SKM-1 treated with dmso at 0.1 percent for 144 hours (cell line): ENCODE measurements around the gene FAM78B.
A peak's percentile ranks its signal among the peaks of the same experiment; 100 is the strongest.

ENCODE experiments used
- DNase-seq: peaks from one replicate; lab custom pipeline; 2025; ENCODE audit not compliant: unreplicated experiment; lab: John Stamatoyannopoulos, UW

Gene FAM78B

DNA sequence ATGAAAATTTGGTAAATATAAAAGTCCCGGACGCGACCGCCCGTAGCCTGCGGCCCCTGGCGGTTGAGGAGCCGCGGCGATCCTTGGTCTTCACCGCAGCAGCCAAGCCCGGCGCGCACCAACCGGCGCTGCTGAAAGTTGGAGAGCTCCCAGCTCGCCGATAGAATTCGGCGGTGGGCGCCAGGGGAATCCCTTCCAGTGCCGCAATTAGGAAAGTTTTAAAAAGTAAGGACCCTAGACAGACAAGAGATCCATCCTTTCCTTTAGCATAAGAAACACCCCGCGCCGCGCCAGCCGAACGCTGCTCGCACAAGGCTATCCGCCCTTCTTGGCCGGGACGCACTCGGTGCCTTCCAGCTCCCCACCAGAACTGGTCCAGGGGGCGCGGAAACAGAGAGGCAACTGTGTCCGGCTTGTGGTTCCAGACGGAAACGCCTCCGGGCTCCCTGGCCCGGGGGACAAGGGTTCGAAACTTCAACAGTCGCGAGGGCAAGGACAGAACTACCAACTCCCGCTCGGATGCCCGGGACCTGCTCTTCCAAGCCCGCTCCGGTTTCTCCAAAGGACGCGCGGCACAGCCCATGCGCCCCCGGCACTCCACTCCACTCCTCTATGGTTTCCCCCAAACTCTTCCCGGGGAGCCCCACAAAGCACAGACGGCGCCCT is 1.7 kb downstream of the FAM78B start:
- no peak for DNase-seq

DNA sequence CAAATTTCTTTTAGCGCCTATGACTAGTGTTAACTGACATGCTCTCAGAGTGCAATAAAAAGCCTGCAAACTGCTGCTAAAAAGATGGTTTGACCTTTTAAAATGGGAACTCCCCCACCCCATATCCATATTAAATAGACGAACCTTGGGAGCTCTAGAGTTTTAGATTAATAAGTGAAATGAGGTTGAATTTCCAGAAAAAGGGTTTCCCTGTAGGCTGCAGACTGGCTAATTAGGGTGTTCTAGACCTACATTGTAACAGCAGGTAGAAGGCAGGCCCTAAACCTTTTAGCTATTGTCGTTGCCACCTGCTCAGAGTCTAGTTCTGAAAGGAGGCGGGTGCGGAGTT is 2.2 kb downstream of the FAM78B start:
- no peak for DNase-seq

DNA sequence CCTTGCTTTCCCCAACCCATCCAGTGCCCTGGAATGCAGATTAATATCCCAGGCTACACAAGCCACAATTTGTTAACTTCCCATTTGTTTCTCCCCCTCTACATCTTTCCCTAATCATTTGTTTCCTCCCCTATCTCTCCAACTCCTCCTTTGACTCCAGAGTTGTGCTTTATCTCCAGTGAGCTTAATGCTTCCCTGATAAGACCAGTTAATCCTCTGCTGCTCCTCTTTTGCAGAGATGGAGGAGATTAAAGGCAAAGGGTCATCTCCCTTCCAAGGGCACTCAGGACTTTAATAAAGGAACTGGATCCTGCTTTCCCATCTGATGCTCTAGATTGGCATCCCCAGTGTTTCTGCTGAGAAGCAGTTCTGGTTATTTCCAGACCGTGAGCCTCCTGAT is 7.1 kb downstream of the FAM78B start:
- no peak for DNase-seq

DNA sequence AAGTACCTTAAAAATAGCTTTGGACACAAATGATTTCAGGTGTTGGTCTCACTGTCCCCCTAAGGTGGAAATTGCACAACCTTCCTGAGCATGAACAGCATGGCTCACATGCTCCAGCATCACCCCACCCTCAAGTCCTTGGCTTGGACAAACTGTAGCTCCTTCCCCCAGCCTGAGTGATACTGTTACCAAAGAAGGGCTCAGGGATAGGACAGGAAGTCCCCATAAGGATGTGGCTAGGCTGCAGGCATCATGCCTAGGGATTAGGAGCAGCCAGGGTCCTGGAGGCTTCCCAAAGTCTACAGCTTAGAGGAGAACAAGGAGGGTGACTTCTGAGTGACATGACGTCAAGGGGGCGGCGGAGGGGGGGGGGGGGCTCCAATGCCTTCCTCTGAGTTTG is 10.1 kb downstream of the FAM78B start:
- DNase-seq: no peak

DNA sequence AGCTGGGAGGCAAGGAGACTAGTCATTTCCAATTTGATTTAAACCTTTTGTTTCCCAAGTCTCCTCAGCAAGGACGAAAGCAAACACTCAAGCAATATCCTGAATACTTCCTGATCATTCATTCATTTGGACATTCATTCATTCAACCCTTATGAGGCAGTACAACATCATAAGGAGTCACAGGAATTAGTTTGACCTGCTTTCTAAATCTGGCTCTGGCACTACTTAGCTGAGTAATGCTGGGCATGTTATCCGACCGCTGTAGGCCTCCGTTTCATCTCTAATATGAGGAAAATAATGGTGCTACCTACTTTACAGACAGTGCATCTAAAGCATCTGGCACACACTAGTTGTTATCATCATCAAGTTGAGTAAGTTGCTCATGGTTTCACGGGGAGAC is 11.7 kb downstream of the FAM78B start:
- DNase-seq: no peak

DNA sequence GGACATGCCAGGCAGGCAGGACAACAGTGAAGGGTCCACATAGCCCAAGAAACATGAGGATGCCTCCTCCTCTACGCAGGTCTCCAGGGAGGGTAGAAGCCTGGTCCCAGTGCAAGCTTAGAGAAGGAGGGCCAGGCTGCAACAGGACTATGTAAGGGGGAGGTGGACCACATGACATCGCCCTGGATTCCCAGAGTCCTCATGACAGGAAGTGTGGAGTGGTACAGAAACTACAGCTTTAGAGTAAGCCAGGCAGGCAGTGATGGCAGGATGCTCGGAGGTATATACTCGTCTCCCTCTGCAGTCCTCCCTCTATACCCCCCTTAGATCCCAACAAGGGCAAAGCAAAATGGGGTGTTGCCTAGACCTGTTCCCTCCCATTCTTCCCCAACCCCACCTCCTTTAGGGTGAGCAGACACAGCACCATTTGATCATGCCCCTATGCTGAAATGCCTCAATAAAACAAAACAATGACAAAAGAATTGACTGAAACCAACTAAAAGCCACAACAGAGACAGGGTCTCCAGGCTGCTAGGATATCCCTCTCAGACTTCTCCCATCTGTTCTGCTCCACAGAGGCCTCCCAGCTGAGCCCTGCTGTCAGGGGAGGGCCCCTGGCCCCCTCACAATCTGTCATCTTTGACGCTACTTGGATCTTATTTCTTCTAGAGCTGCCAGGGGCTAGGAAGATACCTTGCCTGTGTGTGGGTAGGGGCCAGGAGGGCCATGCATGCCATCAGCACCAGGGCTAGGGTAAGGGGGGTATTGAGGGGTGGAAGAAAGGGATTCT is 13.1 kb downstream of the FAM78B start:
- no peak for DNase-seq

DNA sequence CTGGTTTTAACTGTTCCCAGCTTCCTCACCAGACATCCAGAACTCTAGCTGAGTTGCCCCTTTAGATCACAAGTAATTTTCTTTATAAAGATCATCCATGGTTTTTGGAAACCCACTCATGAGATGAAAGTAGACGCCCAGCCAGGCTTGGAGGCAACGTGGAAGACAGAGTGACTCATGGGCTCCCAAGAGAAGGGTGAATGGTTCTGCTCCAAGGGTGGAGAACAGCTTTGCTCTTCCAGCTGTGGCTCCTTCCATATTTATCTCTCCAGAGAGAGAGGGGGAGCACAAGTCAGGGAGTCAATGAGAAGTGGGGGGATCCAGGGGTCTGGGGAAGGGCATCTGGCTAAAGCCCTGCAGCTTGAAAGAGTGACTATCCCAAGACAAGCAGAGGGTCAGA is 13.8 kb downstream of the FAM78B start:
- no peak for DNase-seq

DNA sequence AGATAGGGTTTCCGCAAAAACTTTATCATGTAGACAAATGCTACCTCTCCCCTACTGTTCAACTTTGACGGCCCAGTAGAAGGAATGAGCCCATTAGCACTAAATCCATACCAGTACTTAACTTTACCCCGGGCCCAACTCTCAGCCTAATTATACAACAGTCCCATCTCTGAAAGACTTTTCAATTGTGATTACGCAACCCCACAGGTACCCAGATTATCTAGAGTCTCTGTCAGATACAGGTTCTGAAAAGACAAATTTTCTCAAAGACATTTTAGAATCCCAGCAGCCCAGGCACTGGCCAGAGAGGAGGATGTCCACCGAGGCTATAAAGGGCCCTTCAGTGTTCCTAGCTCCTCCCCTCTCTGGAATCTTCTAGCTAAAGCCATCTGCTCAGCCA is 15.0 kb downstream of the FAM78B start:
- no peak for DNase-seq

DNA sequence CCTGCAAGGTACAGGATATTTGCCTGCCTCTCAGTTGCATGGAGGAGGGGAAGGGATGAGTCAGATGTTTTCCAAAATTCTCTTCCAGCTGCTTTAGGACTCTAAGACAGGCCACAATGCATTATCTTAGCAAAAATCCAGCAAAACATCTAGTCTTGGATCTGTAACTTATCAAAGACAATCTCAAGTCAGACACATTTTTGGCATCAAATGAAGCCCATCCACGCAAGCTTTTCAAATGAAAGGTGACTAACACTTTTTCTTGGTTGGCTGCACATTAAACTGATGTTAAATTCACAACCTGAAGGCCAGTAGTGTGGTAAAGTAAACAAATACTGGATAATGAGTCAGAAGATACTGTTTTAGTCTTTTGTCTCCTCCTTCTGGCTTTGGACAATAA is 21.3 kb downstream of the FAM78B start:
- no peak for DNase-seq

DNA sequence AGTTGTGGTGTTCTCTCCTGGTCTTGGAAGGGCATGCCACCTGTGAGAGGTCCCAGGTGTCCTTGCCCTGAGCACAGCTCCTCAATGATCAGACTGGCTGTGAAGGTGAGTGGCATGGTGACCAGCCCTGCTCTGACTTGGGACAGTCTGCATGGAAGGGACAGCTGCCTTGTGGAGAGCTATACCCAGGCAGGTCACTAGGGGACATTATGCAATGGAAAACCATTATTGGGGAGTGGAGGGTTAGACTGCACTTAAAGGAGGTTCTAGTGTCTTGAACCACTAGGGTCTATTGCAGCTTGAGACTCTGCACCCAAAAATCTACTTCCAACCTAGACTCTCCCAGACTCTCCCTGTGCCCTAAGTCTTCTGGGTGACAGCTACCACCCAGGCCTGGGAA is 24.8 kb downstream of the FAM78B start:
- no peak for DNase-seq

DNA sequence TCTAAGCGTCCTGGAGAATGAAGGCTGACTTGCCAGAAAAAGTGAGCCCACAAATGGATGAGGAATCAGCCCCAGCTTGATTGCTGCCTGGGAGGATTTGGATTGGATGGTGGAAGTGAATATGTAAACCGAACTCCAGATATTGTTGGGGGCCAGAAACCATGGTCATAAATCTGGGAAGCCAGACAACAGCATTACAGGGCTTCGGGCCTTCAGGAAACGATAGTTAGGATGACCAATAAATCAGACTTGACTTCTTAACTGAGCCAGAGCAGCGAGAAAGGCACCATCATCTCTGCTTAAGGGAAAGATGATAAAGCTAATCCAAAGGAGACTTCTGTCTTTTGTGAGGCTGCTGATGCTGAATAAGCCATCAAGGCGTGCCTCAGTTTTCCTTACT is 26.6 kb downstream of the FAM78B start:
- DNase-seq: no peak

DNA sequence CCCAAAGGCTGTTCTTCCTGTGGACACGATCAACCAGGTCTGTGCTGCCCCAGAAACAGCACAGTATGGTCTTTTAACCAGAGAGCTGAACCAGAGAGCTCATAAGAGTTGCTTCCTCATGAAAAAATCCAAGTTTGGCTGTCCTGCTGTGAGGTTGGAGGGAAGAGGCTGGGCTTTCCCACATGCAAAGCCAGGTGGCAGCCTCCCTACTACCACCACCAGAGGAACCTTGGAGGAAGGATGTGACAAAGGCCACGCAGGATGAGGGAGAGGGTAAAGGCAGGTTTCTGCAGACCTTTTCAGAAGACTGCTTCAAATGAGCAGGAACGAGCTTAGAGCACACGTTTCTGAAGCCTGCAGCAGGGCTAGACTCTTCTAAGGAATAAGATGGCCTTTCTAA is 27.1 kb downstream of the FAM78B start:
- no peak for DNase-seq

DNA sequence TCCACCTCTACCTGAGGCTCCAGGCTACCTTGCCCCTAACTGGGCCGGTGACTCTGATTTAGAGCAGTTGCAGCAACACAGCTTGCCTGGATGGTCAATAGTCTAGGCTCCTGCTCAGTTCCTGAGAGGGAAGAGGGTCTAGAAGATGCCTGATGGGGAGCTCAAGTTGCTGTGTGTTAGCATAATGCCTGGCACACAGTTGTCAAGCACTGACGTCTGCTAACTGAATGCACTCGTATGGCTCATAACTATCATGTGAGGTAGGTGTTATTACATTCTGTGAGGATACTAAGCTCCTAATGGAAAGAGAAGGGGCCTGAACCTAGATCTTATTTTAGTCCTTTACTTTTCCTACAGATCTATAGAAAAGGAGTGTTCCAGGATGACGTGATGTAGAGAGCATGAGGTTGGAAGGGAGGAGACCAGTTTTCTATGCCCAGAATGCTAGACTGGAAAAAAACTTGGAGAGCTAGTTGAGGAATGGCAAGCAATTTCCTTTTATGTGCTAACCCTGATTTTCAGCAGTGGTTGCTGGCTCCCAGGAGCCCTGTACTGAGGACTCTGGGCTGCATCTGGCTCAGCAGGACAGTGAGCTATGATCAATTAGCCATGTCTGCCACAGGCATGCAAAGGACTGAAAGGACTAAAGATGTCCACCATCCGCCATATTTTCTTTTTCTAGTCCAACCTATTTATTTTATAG is 30.0 kb downstream of the FAM78B start:
- no peak for DNase-seq

DNA sequence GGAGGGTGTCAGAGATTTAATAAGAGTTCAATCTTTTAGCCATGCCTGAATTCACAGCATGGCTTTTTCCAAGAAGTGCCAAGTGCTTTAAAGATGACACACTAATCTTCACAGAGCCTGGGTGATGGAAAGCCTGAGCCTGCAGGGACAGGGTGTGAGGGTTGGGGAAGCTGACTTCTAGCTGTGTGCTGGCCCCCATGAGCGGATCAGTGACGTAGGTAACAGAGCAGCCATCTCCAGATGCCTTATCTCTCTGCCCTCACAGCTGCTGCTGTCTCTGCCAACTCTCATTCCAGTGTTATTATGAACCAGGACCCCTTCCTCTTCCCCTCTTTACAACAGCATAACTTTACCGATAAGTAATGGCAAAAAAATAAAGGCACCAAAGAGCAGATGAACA is 30.6 kb downstream of the FAM78B start:
- no peak for DNase-seq

DNA sequence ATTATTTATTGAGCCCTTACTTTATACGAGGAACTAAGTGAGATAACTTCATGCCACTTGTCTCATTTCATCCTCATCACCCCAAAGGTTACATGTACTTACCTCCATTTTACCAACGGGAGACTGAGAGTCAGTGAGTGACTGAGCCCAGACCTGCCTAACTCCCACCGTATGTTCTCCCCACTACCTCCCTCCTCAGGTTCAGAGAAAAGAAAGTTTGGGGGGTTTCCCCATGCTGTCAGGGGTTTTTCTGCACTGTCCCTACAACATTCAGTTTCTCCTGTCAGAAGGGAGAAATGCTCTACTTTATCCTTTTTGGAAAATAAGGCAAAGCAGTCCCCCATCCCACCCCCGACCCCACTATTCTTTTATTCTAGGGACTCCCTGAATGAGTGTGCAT is 32.9 kb downstream of the FAM78B start:
- DNase-seq: no peak

DNA sequence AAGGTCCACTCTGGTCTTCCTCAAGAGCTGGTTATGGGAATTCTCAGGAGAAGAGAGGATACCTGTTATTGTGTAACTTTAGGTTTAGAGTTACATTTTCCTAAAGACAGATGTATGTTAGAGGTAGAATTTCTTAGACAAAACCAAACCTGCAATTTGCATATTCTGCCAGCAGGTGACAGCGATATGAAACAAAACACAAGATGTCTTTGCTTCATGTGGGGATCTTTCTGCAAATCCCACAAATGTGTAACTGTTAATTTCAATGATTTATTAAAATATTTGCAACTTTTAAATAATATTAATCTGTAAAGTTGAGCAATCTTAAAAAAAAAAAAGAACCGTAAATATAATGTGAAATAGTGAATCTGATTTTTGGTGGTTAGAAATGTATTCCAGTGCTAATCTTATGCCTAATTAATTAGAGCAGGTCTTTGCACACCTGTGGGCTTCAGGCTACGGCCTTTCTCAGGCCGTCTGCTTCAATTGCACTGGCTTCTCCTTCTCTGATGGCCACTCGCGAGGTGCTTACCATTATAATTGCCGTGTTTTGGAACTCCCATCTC is 33.4 kb downstream of the FAM78B start:
- peak; percentile 9 for DNase-seq

DNA sequence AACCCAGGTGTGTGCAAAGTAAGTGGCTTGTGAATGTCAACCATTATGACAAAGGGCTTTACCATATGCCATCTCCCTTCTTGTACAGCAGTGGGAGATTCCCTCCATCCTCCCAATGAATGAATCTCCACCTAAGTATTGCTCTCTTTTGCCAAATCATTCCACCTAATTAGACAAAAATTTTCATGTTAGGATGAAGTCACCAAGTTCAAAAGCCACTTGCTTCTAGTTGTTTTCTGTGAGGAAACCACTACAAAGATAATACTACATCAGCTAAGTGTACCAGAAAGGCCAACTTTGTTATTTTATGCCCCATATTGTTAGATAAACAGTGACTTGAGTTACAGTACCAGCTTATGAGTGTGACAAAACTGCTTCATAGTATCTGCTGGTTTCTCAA is 34.3 kb downstream of the FAM78B start:
- no peak for DNase-seq

DNA sequence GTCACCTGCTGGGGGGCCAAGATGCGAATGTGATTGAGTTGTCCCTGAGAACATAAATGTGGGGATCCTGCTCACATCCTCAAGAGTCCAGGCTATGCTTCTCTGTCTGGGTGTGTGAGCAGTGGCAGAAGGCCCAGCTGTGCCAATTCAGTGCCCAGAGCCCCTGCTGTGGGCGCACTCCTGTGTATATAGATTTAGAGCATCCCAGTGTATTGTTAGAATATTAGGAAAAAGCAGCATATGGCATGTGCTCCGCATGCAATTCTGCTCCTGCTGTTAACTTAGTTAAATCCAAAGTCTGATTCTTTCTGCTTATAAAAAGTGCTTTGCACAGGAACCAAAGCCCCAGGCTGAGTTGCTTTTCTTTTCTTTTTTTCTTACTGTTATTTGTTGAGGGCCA is 37.8 kb downstream of the FAM78B start:
- no peak for DNase-seq

DNA sequence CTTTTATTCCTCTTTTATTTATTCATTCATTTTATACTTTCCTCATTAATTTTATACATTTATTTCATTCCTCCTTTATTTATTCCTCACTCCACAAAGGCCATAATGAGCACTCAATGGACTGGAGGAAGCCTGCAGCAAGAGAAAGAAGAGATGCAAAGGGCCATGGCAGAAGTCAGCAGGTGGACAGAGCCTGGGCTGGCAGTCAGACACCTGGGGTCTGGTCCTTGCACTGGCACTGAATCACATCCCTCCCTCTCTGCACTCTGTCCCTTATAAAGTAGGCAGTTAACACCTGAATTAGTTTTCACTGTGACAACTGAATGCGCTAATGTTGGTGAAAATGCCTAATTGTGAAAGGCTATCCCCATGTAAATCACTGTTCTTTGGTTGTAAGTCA is 38.6 kb downstream of the FAM78B start:
- no peak for DNase-seq

DNA sequence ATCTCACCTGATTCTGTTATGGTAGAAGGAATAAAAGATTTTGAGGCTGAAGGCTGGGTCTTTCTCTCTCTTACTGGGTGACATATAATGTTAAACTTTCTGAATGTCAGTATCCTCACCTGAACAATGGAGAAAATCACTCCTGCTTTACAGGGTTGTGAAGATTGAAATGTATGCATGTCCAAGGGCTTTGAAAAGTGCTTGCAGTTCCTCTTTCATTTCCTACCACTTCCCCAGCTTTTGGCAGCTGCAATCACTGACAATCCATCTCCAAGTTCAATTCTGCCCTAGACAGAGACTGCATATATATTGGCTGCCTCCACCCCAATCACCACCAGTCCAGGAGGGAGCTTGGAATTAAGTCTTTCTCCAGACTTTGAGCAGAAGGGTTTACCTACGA is 39.8 kb downstream of the FAM78B start:
- DNase-seq: no peak

DNA sequence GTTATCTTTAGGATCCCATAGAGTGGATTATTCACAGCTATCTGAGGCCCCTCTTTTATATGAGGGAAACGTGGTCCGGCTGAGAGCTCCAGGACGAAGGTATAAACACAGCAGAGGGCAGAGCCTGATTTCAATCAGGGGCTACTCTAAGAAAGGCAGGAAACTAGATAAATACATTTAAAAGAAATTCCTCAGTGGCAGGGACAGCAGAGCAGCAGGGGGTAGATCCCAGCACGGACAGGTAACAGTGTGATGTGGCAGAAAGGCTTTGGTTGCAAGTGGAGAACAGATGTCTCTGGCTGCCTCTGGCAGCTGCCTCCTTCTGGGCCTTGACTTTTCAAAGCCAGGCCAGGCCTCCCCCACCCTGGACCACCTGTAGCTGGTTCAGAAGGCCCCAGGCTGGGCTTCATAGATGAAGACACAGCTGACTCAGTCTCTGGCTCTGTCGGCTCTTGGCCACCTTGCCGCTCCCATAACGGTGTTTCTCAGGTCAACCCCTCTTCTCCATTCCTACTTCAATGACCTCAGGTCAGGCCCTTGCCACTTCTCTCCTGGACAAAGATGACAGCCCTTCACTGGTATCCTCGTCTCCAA is 43.8 kb downstream of the FAM78B start:
- no peak for DNase-seq

DNA sequence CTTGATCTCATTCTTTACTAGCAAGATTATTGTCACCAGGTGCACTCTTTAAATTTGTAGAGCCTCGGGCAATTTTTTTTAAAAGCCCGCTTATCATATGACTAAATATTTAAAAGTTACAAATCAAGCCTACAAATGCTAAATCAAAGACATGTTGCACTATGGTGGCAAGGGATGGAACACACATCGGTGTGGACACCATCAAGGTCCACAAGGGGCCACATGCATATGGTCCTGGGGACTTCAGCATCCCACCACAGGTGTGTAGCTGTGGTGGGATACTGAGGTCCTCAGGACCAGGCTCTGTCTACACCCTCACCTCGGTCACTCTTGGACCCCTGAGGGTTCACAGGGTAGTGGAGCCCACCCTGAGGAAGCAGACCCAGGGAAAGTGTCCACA is 45.8 kb downstream of the FAM78B start:
- DNase-seq: no peak
